OCI-LY7 (cell line): ENCODE measurements around the gene C1orf116. TPM values are rescaled to one million over a fixed set of nuclear protein-coding genes. Genes with fewer than 3 reads are reported as not detected.

Experiments used
- BruUV-seq: library from RNA; stranded (reverse); fragments of 400-500 nt; replicated peaks from 2 replicates; lab custom pipeline; 2021; lab: Mats Ljungman, UMichigan
- CTCF ChIA-PET: fragments of 300-600 bp; sonication (Branson Sonifier 250); formaldehyde crosslinking; loops from one replicate; lab custom pipeline; 2022; ENCODE audit warnings: antibody characterized with exemption; ENCODE audit not compliant: unreplicated experiment; lab: Charles Lee
- POLR2A ChIA-PET: fragments of 300-600 bp; sonication (Branson Sonifier 250); formaldehyde crosslinking; loops from one replicate; lab custom pipeline; 2022; ENCODE audit warnings: antibody characterized with exemption; lab: Charles Lee
- DNase-seq: peaks from one replicate; pipeline ENCODE4 v3.0.0-alpha.2; 2015; ENCODE audit warnings: low spot score
- H2AFZ ChIP-seq: fragments of 200-600 bp; sonication (generic), shearing (Covaris generic); 2 replicates; pipeline ENCODE4 v1.6.1; 2014; ENCODE audit warnings: mild to moderate bottlenecking, antibody characterized with exemption, low read length, moderate library complexity
- H3K27ac ChIP-seq: fragments of 200-600 bp; sonication (generic); 2 replicates; pipeline ENCODE4 v1.5.1; 2014; ENCODE audit warnings: mixed run types, low read depth, mild to moderate bottlenecking, moderate library complexity, low read length, inconsistent platforms; ENCODE audit not compliant: poor library complexity, severe bottlenecking
- H3K36me3 ChIP-seq: fragments of 200-600 bp; sonication (generic); 2 replicates; pipeline ENCODE4 v1.6.1; 2014; ENCODE audit warnings: mild to moderate bottlenecking, antibody characterized with exemption, low read length, moderate library complexity, mixed read lengths; ENCODE audit not compliant: insufficient read depth
- H3K4me1 ChIP-seq: fragments of 200-600 bp; sonication (generic); 2 replicates; pipeline ENCODE4 v1.5.1; 2014; ENCODE audit warnings: mild to moderate bottlenecking, low read length; ENCODE audit not compliant: insufficient read depth, poor library complexity, severe bottlenecking
- H3K4me2 ChIP-seq: fragments of 200-600 bp; sonication (generic); 2 replicates; pipeline ENCODE4 v1.6.1; 2014; ENCODE audit warnings: mild to moderate bottlenecking, low read length
- H3K4me3 ChIP-seq: fragments of 200-600 bp; sonication (generic); 2 replicates; pipeline ENCODE4 v1.5.1; 2014; ENCODE audit warnings: mild to moderate bottlenecking, low read depth, low read length; ENCODE audit not compliant: poor library complexity, severe bottlenecking
- H3K79me2 ChIP-seq: fragments of 200-600 bp; sonication (generic); 2 replicates; pipeline ENCODE4 v1.6.1; 2016; ENCODE audit warnings: low read depth, mild to moderate bottlenecking, low read length, moderate library complexity, mixed read lengths; ENCODE audit not compliant: insufficient read depth
- H3K9me2 ChIP-seq: fragments of 200-600 bp; sonication (generic); 2 replicates; pipeline ENCODE4 v1.6.1; 2016; ENCODE audit warnings: mild to moderate bottlenecking, low read length, mixed read lengths; ENCODE audit not compliant: insufficient read depth
- H3K9me3 ChIP-seq: fragments of 200-600 bp; sonication (generic); 2 replicates; pipeline ENCODE4 v1.6.1; 2014; ENCODE audit warnings: mild to moderate bottlenecking, mixed run types, low read length, mixed read lengths
- H4K20me1 ChIP-seq: fragments of 200-600 bp; sonication (generic); 2 replicates; pipeline ENCODE4 v1.6.1; 2014; ENCODE audit warnings: mild to moderate bottlenecking, antibody characterized with exemption, low read length, moderate library complexity, mixed read lengths; ENCODE audit not compliant: insufficient read depth
- EZH2phosphoT487 ChIP-seq: fragments of 200-600 bp; sonication (generic); IDR thresholded peaks from 2 replicates; pipeline ENCODE4 v1.6.1; 2018; ENCODE audit warnings: low read depth, borderline replicate concordance, mild to moderate bottlenecking, mixed run types, antibody characterized with exemption, low read length, moderate library complexity, mixed read lengths
- intact Hi-C: fragments of 100-400 bp; cut with micrococcal nuclease; formaldehyde crosslinking; loops from one replicate; pipeline ENCODE4 v1.10.0; 2022; ENCODE audit not compliant: unreplicated experiment
- total RNA-seq, 2 experiments: library from RNA; depleted of rRNA in 1 of 2; stranded (reverse); fragments of >200 nt in 1 of 2; shearing (Covaris generic) in 1 of 2; gene quantifications; 2 replicates each; pipeline ENCODE4 v1.2.3, GENCODE V29; 2014 to 2022
- TF ChIP-seq, protein P1 (sequence below): fragments of 200-600 bp; sonication (generic); conservative IDR thresholded peaks from 2 replicates; pipeline ENCODE4 v1.5.1; 2014; ENCODE audit warnings: mild to moderate bottlenecking, antibody characterized with exemption, low read length, moderate library complexity, mixed read lengths

Gene C1orf116
- total RNA-seq, 2 experiments from 2014 or later, result not detected

DNA sequence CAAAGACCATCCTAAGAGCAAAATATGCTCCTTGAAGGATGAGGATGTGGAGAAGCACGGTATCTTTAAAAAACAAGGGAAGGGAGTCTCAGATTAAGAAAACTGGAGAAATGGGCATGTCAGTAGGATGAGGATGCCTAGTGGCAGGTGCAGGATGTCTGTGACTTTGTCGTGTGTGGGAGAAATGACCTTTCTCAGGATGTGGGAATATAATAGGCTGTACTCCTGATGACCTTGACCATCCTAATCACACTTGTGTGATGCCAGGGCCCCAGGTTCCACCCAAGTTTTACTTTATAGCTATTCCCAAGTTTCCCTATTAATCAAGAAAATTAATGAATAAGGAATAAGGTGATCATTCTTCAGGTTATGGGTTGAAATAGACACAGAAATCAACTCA is 12.9 kb downstream of the C1orf116 start:
- intact Hi-C loops, result no loop called here
- no peak overlapping the region for H2AFZ ChIP-seq

DNA sequence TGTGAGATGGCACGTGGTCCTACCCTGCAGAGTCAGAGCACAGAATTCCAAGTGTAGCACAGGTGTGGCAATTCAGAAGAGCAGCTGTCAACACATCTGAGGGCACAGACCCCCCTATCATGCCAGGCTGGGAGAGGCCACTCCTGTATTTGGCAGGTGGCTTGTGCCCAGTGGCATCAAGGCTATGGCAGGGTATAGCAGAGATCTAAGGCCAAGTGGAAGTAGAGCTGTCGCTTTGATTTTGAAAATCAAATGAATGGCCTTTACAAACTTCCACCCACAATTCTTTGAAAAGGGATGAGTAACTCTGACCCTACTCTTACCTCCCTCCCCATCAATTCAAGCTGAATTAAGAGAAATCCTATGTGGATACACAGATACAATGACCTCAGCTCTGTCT is 13.4 kb downstream of the C1orf116 start:
- TF ChIP-seq EZH2phosphoT487, result no peak
- TF ChIP-seq, protein P1, sequence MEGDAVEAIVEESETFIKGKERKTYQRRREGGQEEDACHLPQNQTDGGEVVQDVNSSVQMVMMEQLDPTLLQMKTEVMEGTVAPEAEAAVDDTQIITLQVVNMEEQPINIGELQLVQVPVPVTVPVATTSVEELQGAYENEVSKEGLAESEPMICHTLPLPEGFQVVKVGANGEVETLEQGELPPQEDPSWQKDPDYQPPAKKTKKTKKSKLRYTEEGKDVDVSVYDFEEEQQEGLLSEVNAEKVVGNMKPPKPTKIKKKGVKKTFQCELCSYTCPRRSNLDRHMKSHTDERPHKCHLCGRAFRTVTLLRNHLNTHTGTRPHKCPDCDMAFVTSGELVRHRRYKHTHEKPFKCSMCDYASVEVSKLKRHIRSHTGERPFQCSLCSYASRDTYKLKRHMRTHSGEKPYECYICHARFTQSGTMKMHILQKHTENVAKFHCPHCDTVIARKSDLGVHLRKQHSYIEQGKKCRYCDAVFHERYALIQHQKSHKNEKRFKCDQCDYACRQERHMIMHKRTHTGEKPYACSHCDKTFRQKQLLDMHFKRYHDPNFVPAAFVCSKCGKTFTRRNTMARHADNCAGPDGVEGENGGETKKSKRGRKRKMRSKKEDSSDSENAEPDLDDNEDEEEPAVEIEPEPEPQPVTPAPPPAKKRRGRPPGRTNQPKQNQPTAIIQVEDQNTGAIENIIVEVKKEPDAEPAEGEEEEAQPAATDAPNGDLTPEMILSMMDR, result no peak

More for the DNA sequence above, 12.9 kb downstream of the C1orf116 start:
- H3K79me2 ChIP-seq, result no peaks in the 10 kb centered on the region
- no peak overlapping the region for H3K4me2 ChIP-seq
- H3K9me3 ChIP-seq, result no peaks in the 10 kb centered on the region
- no TSS peak for BruUV-seq
- H3K4me1 ChIP-seq, result no peaks in the 10 kb centered on the region
- ChIA-PET POLR2A (interaction anchor here (0.6 to 1.5 kb wide), 4 partner anchors 7 to 1176 kb away, joined by 3 to 4 read pairs (median 4); no protein-coding TSS in a partner anchor), CTCF (no interaction called here)
- H3K36me3 ChIP-seq, result no peaks in the 10 kb centered on the region
- DNase-seq, result no peak
- no peaks in the 10 kb centered on the region for H4K20me1 ChIP-seq
- H3K4me3 ChIP-seq, result no peak overlapping the region
- no peaks in the 10 kb centered on the region for H3K9me2 ChIP-seq
- TF ChIP-seq, protein P1, result no peak
- no peak for TF ChIP-seq EZH2phosphoT487
- H3K27ac ChIP-seq, result no peak overlapping the region

DNA sequence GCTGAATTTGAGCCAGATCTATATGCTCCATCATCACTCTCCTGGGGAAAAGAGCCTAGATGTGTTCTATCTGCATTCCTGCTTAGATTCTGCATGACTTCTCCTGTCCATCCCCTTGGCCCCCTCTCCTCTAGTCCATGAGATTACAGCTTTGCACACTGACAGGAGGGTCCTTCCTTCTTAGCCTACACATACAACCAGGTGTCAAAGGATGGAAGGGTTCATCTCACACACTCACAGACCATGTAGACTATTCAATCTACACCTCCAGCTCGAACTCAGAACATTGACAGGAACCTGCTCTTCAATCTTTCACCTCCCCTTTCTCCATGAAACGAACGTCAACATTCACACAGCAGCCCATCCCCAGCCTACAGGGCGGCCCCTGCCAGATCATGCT is 13.8 kb downstream of the C1orf116 start:
- Histone ChIP-seq H3K27ac (no peak overlapping the region), H3K9me3 (no peaks in the 10 kb centered on the region), H3K36me3 (no peaks in the 10 kb centered on the region), H3K9me2 (no peaks in the 10 kb centered on the region), H4K20me1 (no peaks in the 10 kb centered on the region), H3K4me1 (no peaks in the 10 kb centered on the region), H2AFZ (no peak overlapping the region), H3K79me2 (no peaks in the 10 kb centered on the region), H3K4me2 (no peak overlapping the region), H3K4me3 (no peak overlapping the region)
- CTCF ChIA-PET, result no interaction called here
- POLR2A ChIA-PET, result interaction anchor here (1.0 to 1.5 kb wide), 2 partner anchors 8 to 18 kb away, joined by 4 read pairs; no protein-coding TSS in a partner anchor
- TF ChIP-seq EZH2phosphoT487, result no peak
- TF ChIP-seq, protein P1, result no peak
- intact Hi-C loops, result no loop called here
- BruUV-seq, result no TSS peak
- DNase-seq, result no peak

More for the DNA sequence above, 13.4 kb downstream of the C1orf116 start:
- POLR2A ChIA-PET, result interaction anchor here (0.6 to 1.5 kb wide), 3 partner anchors 8 to 1176 kb away, joined by 3 to 4 read pairs (median 4); no protein-coding TSS in a partner anchor
- CTCF ChIA-PET, result no interaction called here
- DNase-seq, result no peak
- Histone ChIP-seq H4K20me1 (no peaks in the 10 kb centered on the region), H3K4me1 (no peaks in the 10 kb centered on the region), H3K36me3 (no peaks in the 10 kb centered on the region), H2AFZ (no peak overlapping the region), H3K79me2 (no peaks in the 10 kb centered on the region), H3K4me2 (no peak overlapping the region), H3K9me2 (no peaks in the 10 kb centered on the region), H3K4me3 (no peak overlapping the region), H3K9me3 (no peaks in the 10 kb centered on the region), H3K27ac (no peak overlapping the region)
- no TSS peak for BruUV-seq
- intact Hi-C loops, result no loop called here
